CD14-positive monocyte (primary cell): ENCODE results near the gene SSBP4. TPM values are rescaled to one million over a fixed set of nuclear protein-coding genes. Genes with fewer than 3 reads are reported as not detected.

Source experiments
- DNase-seq, 3 donors: peaks; one replicate each; pipeline ENCODE4 v3.0.0-alpha.2; 2011 to 2022
- H2AFZ ChIP-seq: 2 replicates; pipeline ENCODE4 v1.6.0; 2012; ENCODE audit warnings: mild to moderate bottlenecking, low read depth, low read length, inconsistent platforms; ENCODE audit not compliant: insufficient read depth, poor library complexity, severe bottlenecking
- H3K27ac ChIP-seq, 2 donors: 1 replicate in 1 of 2; 2 replicates in 1 of 2; pipeline ENCODE4 v1.5.1; 2012 to 2013; ENCODE audit warnings: low read length in 2 of 2, control low read depth in 1 of 2, inconsistent platforms in 1 of 2, low read depth in 1 of 2, mild to moderate bottlenecking in 1 of 2
- H3K27me3 ChIP-seq, 2 donors: one replicate each; pipeline versions ENCODE4 v1.6.0 to v1.6.1; 2011 to 2013; ENCODE audit warnings: low read length in 2 of 2; ENCODE audit not compliant: control insufficient read depth in 2 of 2, insufficient read depth in 2 of 2
- H3K36me3 ChIP-seq, 2 donors: replicated peaks in 1 of 2; 1 replicate in 1 of 2; 2 replicates in 1 of 2; pipeline versions ENCODE4 v1.5.1 to v1.6.1; 2012 to 2013; ENCODE audit warnings: low read length in 2 of 2, control low read depth in 1 of 2, inconsistent platforms in 1 of 2, mild to moderate bottlenecking in 1 of 2; ENCODE audit not compliant: insufficient read depth in 2 of 2, control insufficient read depth in 1 of 2
- H3K4me1 ChIP-seq, 2 donors: 1 replicate in 1 of 2; 2 replicates in 1 of 2; pipeline versions ENCODE4 v1.5.1 to v1.6.1; 2012 to 2013; ENCODE audit warnings: low read length in 2 of 2, control low read depth in 1 of 2, inconsistent platforms in 1 of 2, mild to moderate bottlenecking in 1 of 2, moderate library complexity in 1 of 2; ENCODE audit not compliant: insufficient read depth in 2 of 2, control insufficient read depth in 1 of 2
- H3K4me2 ChIP-seq: replicated peaks from 2 replicates; pipeline ENCODE3; 2012; ENCODE audit warnings: low read length, moderate library complexity, mild to moderate bottlenecking; ENCODE audit not compliant: poor library complexity, severe bottlenecking; ENCODE audit errors: extremely low read depth
- H3K4me3 ChIP-seq, 3 experiments: fragments of 200-600 bp in 1 of 3; sonication (generic) in 1 of 3; replicated peaks in 1 of 3; 1 replicate in 2 of 3; 2 replicates in 1 of 3; pipeline ENCODE4 v1.5.1; 2011 to 2013; ENCODE audit warnings: low read length in 3 of 3, mild to moderate bottlenecking in 3 of 3, control low read depth in 2 of 3, low read depth in 2 of 3, inconsistent platforms in 1 of 3, moderate library complexity in 1 of 3
- H3K79me2 ChIP-seq: 2 replicates; pipeline ENCODE4 v1.6.0; 2012; ENCODE audit warnings: mild to moderate bottlenecking, control low read depth, inconsistent platforms, low read length, moderate library complexity; ENCODE audit not compliant: insufficient read depth
- H3K9ac ChIP-seq: 2 replicates; pipeline ENCODE4 v1.6.0; 2017; ENCODE audit warnings: low read length, mild to moderate bottlenecking; ENCODE audit not compliant: insufficient read depth, poor library complexity, severe bottlenecking
- H3K9me3 ChIP-seq, 2 donors: replicated peaks in 1 of 2; 1 replicate in 1 of 2; 2 replicates in 1 of 2; pipeline versions ENCODE4 v1.5.1 to v1.6.1; 2012 to 2013; ENCODE audit warnings: low read length in 2 of 2, control low read depth in 1 of 2; ENCODE audit not compliant: control insufficient read depth in 1 of 2, insufficient read depth in 1 of 2
- H4K20me1 ChIP-seq: 2 replicates; pipeline ENCODE4 v1.6.0; 2012; ENCODE audit warnings: mild to moderate bottlenecking, low read length, control low read depth, moderate library complexity; ENCODE audit not compliant: insufficient read depth
- H3K27ac Mint-ChIP-seq, 7 donors: one replicate each; pipeline ENCODE4 v1.8.0; 2020; ENCODE audit warnings: mild to moderate bottlenecking in 7 of 7, mixed read lengths in 7 of 7, moderate library complexity in 6 of 7, inconsistent platforms in 2 of 7
- H3K27me3 Mint-ChIP-seq, 3 donors: one replicate each; pipeline ENCODE4 v1.8.0; 2021 to 2022; ENCODE audit warnings: low read depth in 3 of 3, mild to moderate bottlenecking in 3 of 3, mixed read lengths in 3 of 3, moderate library complexity in 3 of 3, inconsistent platforms in 1 of 3
- H3K36me3 Mint-ChIP-seq, 2 donors: one replicate each; pipeline ENCODE4 v1.8.0; 2020; ENCODE audit warnings: mixed read lengths in 2 of 2, inconsistent platforms in 1 of 2, mild to moderate bottlenecking in 1 of 2
- H3K4me1 Mint-ChIP-seq: one replicate; pipeline ENCODE4 v1.8.0; 2020; ENCODE audit warnings: mild to moderate bottlenecking, mixed read lengths
- H3K4me3 Mint-ChIP-seq, 2 donors: one replicate each; pipeline ENCODE4 v1.8.0; 2020; ENCODE audit warnings: mild to moderate bottlenecking in 2 of 2, mixed read lengths in 2 of 2, moderate library complexity in 1 of 2
- H3K9me3 Mint-ChIP-seq, 7 donors: one replicate each; pipeline ENCODE4 v1.8.0; 2020 to 2022; ENCODE audit warnings: mixed read lengths in 7 of 7, mild to moderate bottlenecking in 6 of 7, moderate library complexity in 6 of 7, inconsistent platforms in 2 of 7
- CTCF ChIP-seq: fragments of 200-600 bp; IDR thresholded peaks from one replicate; pipeline ENCODE4 v1.8.0; 2022; ENCODE audit warnings: antibody characterized with exemption, mild to moderate bottlenecking
- WGBS: methylation state at CpG from one replicate; pipeline ENCODE4 v1.1.5; 2013; ENCODE audit warnings: missing lambda C conversion rate; ENCODE audit not compliant: insufficient coverage; 5-methylcytosine and 5-hydroxymethylcytosine counted together
- intact Hi-C, 2 donors: fragments of 100-400 bp; cut with micrococcal nuclease; formaldehyde crosslinking; loops; one replicate each; pipeline versions ENCODE4 v1.15.0 to v1.15.1; 2023
- polyA plus RNA-seq, 3 donors: library from polyadenylated mRNA; depleted of rRNA in 1 of 3; unstranded in 2 of 3; stranded (reverse) in 1 of 3; fragments of 300-500 nt in 2 of 3; fragments of >200 nt in 1 of 3; fragmentation: Illumina TruSeq in 2 of 3; gene quantifications; 1 replicate in 2 of 3; 2 replicates in 1 of 3; pipeline ENCODE4 v1.2.3, GENCODE V29; 2012 to 2021

SSBP4 gene
- polyA plus RNA-seq, 3 donors, result 38.5 to 74.5 (median 48.3) TPM

GRCh38 chr19:18391509-18392075 is 27.6 kb upstream of the SSBP4 start:
- H3K4me1 Mint-ChIP-seq, result peaks cover 72% of the 10 kb centered on the region
- H3K4me3 Mint-ChIP-seq, result peak overlapping the region; percentile 96 to 98
- intact Hi-C loops, result loop anchor here in 1 of 2 donors (2.0 to 5.0 kb wide), 2 partner anchors 27 to 219 kb away; partner anchors contain the start of genes IFI30 and SSBP4

GRCh38 chr19:18392417-18392816 is 26.8 kb upstream of the SSBP4 start:
- Histone ChIP-seq H3K4me2 (peak overlapping the region; percentile 98), H3K4me1 (peaks cover 78 to 95% of the 10 kb centered on the region in 2 donors), H4K20me1 (peaks cover 76% of the 10 kb centered on the region), H3K4me3 (peak overlapping the region; percentile 57 to 100 (median 97)), H3K36me3 (peaks cover 46 to 64% of the 10 kb centered on the region in 2 donors), H3K9me3 (no peaks in the 10 kb centered on the region), H3K9ac (peak overlapping the region; percentile 83), H2AFZ (no peak overlapping the region), H3K79me2 (peaks cover 86% of the 10 kb centered on the region), H3K27ac (peak overlapping the region; percentile 96 to 97), H3K27me3 (no peaks in the 10 kb centered on the region)
- Mint-ChIP-seq H3K4me3 (peak overlapping the region; percentile 96 to 98), H3K9me3 (peaks cover 0 to 3% (median 2%) of the 10 kb centered on the region in 7 donors), H3K27me3 (peaks cover 0 to 8% (median 3%) of the 10 kb centered on the region in 3 donors), H3K27ac (peak overlapping the region; percentile 95 to 99 (median 98)), H3K36me3 (peaks cover 60 to 78% of the 10 kb centered on the region in 2 donors), H3K4me1 (peaks cover 65% of the 10 kb centered on the region)
- no peak for TF ChIP-seq CTCF
- peak; percentile 95 to 96 (median 96) for DNase-seq
- intact Hi-C loops, result loop anchor here in 1 of 2 donors (2.0 to 5.0 kb wide), 2 partner anchors 26 to 220 kb away; partner anchors contain the start of genes IFI30 and SSBP4
- WGBS, result 0% methylated on average over 2 of the region's 11 CpGs

More at GRCh38 chr19:18391509-18392075, 27.6 kb upstream of the SSBP4 start:
- H3K9ac ChIP-seq, result peak overlapping the region; percentile 83
- peaks cover 0 to 3% (median 2%) of the 10 kb centered on the region in 7 donors for H3K9me3 Mint-ChIP-seq
- H3K36me3 Mint-ChIP-seq, result peaks cover 63 to 82% of the 10 kb centered on the region in 2 donors
- peak overlapping the region; percentile 1 to 100 (median 25) for H3K4me3 ChIP-seq
- peak overlapping the region; percentile 98 for H3K4me2 ChIP-seq
- H3K27ac Mint-ChIP-seq, result peak overlapping the region; percentile 95 to 99 (median 98)
- no peak for TF ChIP-seq CTCF
- no peak overlapping the region for H2AFZ ChIP-seq
- peaks cover 0 to 14% (median 3%) of the 10 kb centered on the region in 3 donors for H3K27me3 Mint-ChIP-seq
- H3K27ac ChIP-seq, result peak overlapping the region; percentile 96 to 97
- 100% methylated on average over 2 of the region's 9 CpGs for WGBS
- H3K79me2 ChIP-seq, result peaks cover 78% of the 10 kb centered on the region
- H3K36me3 ChIP-seq, result peaks cover 46 to 61% of the 10 kb centered on the region in 2 donors
- peaks cover 84 to 99% of the 10 kb centered on the region in 2 donors for H3K4me1 ChIP-seq
- DNase-seq, result no peak
- H4K20me1 ChIP-seq, result peaks cover 76% of the 10 kb centered on the region
- H3K9me3 ChIP-seq, result no peaks in the 10 kb centered on the region
- peaks cover 0 to 5% of the 10 kb centered on the region in 2 donors for H3K27me3 ChIP-seq
